Keratinocyte (primary cell): ENCODE measurements around the gene PARD3. TPM values are rescaled to one million over a fixed set of nuclear protein-coding genes. Genes with fewer than 3 reads are reported as not detected.

ENCODE experiments used
- DNase-seq: peaks from one replicate; pipeline ENCODE4 v3.0.0-alpha.2; 2011; ENCODE audit warnings: low read depth, missing footprints, low spot score
- FAIRE-seq: peaks from 2 replicates; lab custom pipeline; 2011; peaks lifted over from hg19 to GRCh38; lab: Jason Lieb, UNC
- H2AFZ ChIP-seq: 2 replicates; pipeline ENCODE4 v1.6.0; 2012; ENCODE audit warnings: low read length, control low read depth, inconsistent platforms; ENCODE audit not compliant: control insufficient read depth
- H3K27ac ChIP-seq: 2 replicates; pipeline ENCODE4 v1.5.1; 2011; ENCODE audit warnings: low read length; ENCODE audit not compliant: control insufficient read depth, insufficient read depth
- H3K27me3 ChIP-seq: 3 replicates; pipeline ENCODE4 v1.6.0; 2011; ENCODE audit warnings: low read length; ENCODE audit not compliant: control insufficient read depth, insufficient read depth; ENCODE audit errors: extremely low read depth
- H3K36me3 ChIP-seq, 2 experiments: 2 replicates in 1 of 2; 3 replicates in 1 of 2; pipeline ENCODE4 v1.5.1; 2011; ENCODE audit warnings: low read length in 2 of 2, mild to moderate bottlenecking in 1 of 2; ENCODE audit not compliant: control insufficient read depth in 2 of 2, insufficient read depth in 2 of 2; ENCODE audit errors: extremely low read depth in 1 of 2
- H3K4me1 ChIP-seq: 3 replicates; pipeline ENCODE4 v1.5.1; 2011; ENCODE audit warnings: low read length; ENCODE audit not compliant: control insufficient read depth, insufficient read depth; ENCODE audit errors: extremely low read depth
- H3K4me2 ChIP-seq: 3 replicates; pipeline ENCODE4 v1.6.0; 2011; ENCODE audit warnings: low read depth, low read length; ENCODE audit not compliant: control insufficient read depth, insufficient read depth; ENCODE audit errors: extremely low read depth
- H3K4me3 ChIP-seq, 3 experiments: fragments of 200-600 bp in 1 of 3; sonication (generic) in 1 of 3; 2 replicates in 2 of 3; 3 replicates in 1 of 3; pipeline ENCODE4 v1.5.1; 2011 to 2016; ENCODE audit warnings: low read length in 3 of 3, mild to moderate bottlenecking in 3 of 3, control low read depth in 2 of 3, inconsistent platforms in 1 of 3, low read depth in 1 of 3, mixed read lengths in 1 of 3, mixed run types in 1 of 3, moderate library complexity in 1 of 3; ENCODE audit not compliant: control insufficient read depth in 2 of 3, insufficient read depth in 2 of 3; ENCODE audit errors: extremely low read depth in 1 of 3
- H3K79me2 ChIP-seq: 2 replicates; pipeline ENCODE4 v1.6.0; 2012; ENCODE audit warnings: low read length; ENCODE audit not compliant: control insufficient read depth, insufficient read depth
- H3K9ac ChIP-seq: 3 replicates; pipeline ENCODE4 v1.6.0; 2011; ENCODE audit warnings: low read length; ENCODE audit not compliant: control insufficient read depth, insufficient read depth; ENCODE audit errors: extremely low read depth
- H3K9me1 ChIP-seq: 3 replicates; pipeline ENCODE4 v1.6.0; 2011; ENCODE audit warnings: low read length; ENCODE audit not compliant: control insufficient read depth, insufficient read depth; ENCODE audit errors: extremely low read depth
- H3K9me3 ChIP-seq: 2 replicates; pipeline ENCODE4 v1.5.1; 2012; ENCODE audit warnings: low read depth, low read length; ENCODE audit not compliant: control insufficient read depth
- H4K20me1 ChIP-seq: 3 replicates; pipeline ENCODE4 v1.6.0; 2011; ENCODE audit warnings: low read length; ENCODE audit not compliant: control insufficient read depth, insufficient read depth; ENCODE audit errors: extremely low read depth
- CTCF ChIP-seq, 3 experiments: IDR thresholded peaks in 1 of 3; conservative IDR thresholded peaks in 1 of 3; optimal IDR thresholded peaks in 1 of 3; 2 replicates in 2 of 3; 3 replicates in 1 of 3; pipeline versions ENCODE3 to v1.5.1; 2011; ENCODE audit warnings: low read length in 3 of 3, mild to moderate bottlenecking in 3 of 3, moderate library complexity in 2 of 3, control low read depth in 1 of 3, inconsistent platforms in 1 of 3; ENCODE audit not compliant: insufficient read depth in 2 of 3; ENCODE audit errors: extremely low read depth in 1 of 3
- EZH2 ChIP-seq: IDR thresholded peaks from one replicate; pipeline ENCODE4 v1.6.1; 2012; ENCODE audit warnings: inconsistent platforms, mild to moderate bottlenecking, low read length, moderate library complexity
- dilution Hi-C: fragments of 300-500 bp; cut with MboI; formaldehyde crosslinking; loops from one replicate; pipeline ENCODE4 v1.7.0; 2020; ENCODE audit warnings: low sequenced_read_pairs; ENCODE audit not compliant: extremely low pct_ligation_motif_present
- polyA plus RNA-seq, 5 experiments: library from polyadenylated mRNA; depleted of rRNA in 3 of 5; stranded (reverse) in 3 of 5; stranded (forward) in 1 of 5; unstranded in 1 of 5; fragments of >200 nt; gene quantifications; 1 replicate in 1 of 5; 2 replicates in 3 of 5; 3 replicates in 1 of 5; pipeline versions ENCODE4 v1.2.1 to v1.2.3, GENCODE V29; 2011 to 2012; ENCODE audit warnings: missing spikeins in 2 of 5, low read depth in 1 of 5, low replicate concordance in 1 of 5

The PARD3 gene
- polyA plus RNA-seq, 1 donor (not counting 4 experiments of a cell fraction or from before 2014, with no cell fraction given) = 46.4 TPM

GRCh38 chr10:34514290-34514689, 300.8 kb downstream of the PARD3 start:
- H3K9ac ChIP-seq = no peak overlapping the region
- FAIRE-seq (peak; percentile 74), DNase-seq (peak; percentile 52)
- H3K27ac ChIP-seq = no peak overlapping the region
- TF ChIP-seq CTCF (optimal IDR thresholded peaks at IDR 0.05 in 1 of 3, IDR thresholded peaks at IDR 0.05 in 1 of 3, conservative IDR thresholded peaks at IDR 0.05 in 1 of 3; ENCODE audit: extremely low read depth in 1 of 3, insufficient read depth in 2 of 3, low read length in 3 of 3) (no peak), EZH2 (no peak)
- H3K9me3 ChIP-seq = no peaks in the 10 kb centered on the region
- no peak overlapping the region for H3K4me3 ChIP-seq
- no peaks in the 10 kb centered on the region for H4K20me1 ChIP-seq
- peaks cover 22% of the 10 kb centered on the region for H3K79me2 ChIP-seq
- no peaks in the 10 kb centered on the region for H3K9me1 ChIP-seq
- H3K36me3 ChIP-seq = no peaks in the 10 kb centered on the region
- dilution Hi-C loops = no loop called here
- no peaks in the 10 kb centered on the region for H3K27me3 ChIP-seq
- H3K4me2 ChIP-seq = peak overlapping the region; percentile 2
- no peak overlapping the region for H2AFZ ChIP-seq
- H3K4me1 ChIP-seq = peaks cover 6% of the 10 kb centered on the region

GRCh38 chr10:34513636-34514035, 301.5 kb downstream of the PARD3 start:
- H3K9ac ChIP-seq = no peak overlapping the region
- H3K9me1 ChIP-seq = no peaks in the 10 kb centered on the region
- FAIRE-seq (no peak), DNase-seq (no peak)
- H3K36me3 ChIP-seq = no peaks in the 10 kb centered on the region
- H3K4me3 ChIP-seq = no peak overlapping the region
- no peaks in the 10 kb centered on the region for H3K27me3 ChIP-seq
- H3K79me2 ChIP-seq = peaks cover 19% of the 10 kb centered on the region
- dilution Hi-C loops = no loop called here
- TF ChIP-seq CTCF (optimal IDR thresholded peaks at IDR 0.05 in 1 of 3, IDR thresholded peaks at IDR 0.05 in 1 of 3, conservative IDR thresholded peaks at IDR 0.05 in 1 of 3; ENCODE audit: extremely low read depth in 1 of 3, insufficient read depth in 2 of 3, low read length in 3 of 3) (no peak), EZH2 (no peak)
- H3K4me1 ChIP-seq = peaks cover 6% of the 10 kb centered on the region
- no peak overlapping the region for H2AFZ ChIP-seq
- H4K20me1 ChIP-seq = no peaks in the 10 kb centered on the region
- H3K4me2 ChIP-seq = no peak overlapping the region
- H3K9me3 ChIP-seq = no peaks in the 10 kb centered on the region
- no peak overlapping the region for H3K27ac ChIP-seq
